Measurements from ENCODE around the gene BAIAP2L2.
"Not testable (repeated sequence)": the region's sequence is repeated elsewhere in the genome, so short reads cannot be mapped to it uniquely, and the experiment has no call there.

BAIAP2L2 gene, protein sequence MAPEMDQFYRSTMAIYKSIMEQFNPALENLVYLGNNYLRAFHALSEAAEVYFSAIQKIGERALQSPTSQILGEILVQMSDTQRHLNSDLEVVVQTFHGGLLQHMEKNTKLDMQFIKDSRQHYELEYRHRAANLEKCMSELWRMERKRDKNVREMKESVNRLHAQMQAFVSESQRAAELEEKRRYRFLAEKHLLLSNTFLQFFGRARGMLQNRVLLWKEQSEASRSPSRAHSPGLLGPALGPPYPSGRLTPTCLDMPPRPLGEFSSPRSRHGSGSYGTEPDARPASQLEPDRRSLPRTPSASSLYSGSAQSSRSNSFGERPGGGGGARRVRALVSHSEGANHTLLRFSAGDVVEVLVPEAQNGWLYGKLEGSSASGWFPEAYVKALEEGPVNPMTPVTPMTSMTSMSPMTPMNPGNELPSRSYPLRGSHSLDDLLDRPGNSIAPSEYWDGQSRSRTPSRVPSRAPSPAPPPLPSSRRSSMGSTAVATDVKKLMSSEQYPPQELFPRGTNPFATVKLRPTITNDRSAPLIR

DNA sequence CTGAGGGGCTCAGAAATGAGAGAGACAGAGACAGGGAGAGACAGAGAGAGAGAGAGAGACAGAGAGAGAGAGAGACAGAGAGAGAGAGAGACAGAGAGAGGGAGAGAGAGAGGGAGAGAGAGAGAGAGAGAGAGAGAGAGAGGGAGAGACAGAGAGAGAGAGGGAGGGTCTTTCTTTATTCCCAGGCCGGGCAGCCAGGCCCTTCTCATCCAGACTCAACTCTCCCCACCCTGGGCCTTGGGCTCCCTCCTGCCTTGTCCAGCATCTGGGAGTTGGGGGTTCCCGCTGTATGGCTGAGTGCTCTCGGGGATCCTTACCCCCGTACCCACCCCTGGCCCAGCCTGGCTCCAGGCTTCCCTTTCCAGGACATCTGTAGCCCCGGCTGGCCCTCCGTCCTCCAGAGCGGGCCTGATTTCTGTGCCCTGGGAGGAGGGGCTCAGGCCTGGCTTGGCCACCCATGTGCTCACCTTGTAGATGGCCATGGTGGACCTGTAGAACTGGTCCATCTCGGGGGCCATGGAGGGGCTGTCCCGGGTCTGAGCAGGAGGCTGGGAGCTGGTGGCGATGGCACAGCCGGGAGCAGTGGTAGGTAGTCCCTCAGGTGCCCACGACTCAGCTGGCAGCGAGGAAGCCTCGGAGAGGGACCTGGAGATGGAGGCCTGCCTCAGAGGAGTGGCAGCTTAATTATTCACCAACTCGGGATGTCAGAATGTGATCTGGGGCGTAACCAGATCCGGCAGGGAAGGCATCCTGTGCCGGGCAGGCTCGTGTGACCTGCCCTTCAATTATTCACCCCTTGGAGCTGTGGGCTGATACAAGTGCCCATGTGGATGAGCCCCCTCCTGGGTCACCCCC is at the start of gene BAIAP2L2:
TSS of gene BAIAP2L2 (minus strand) at position 677 of the 855 bp plus-strand sequence. CDS start at position 518, 159 bp downstream.
- Histone ChIP-seq H3K4me3 (no peak within 1 kb of the TSS), H3K36me3 (replicated peaks) (no peaks in the 10 kb centered on the region; the same call in 1 of the 2 replicates), H3K9me3 (no peaks in the 10 kb centered on the region), H3K27me3 (ENCODE audit: low read depth) (no peaks in the 10 kb centered on the region), H3K4me1 (no peaks in the 10 kb centered on the region)
- in situ Hi-C loops (cut with MboI; ENCODE audit: low sequenced_read_pairs), result no loop called here
- DNase-seq (ENCODE audit: low spot score in 2 of 2), result no peak

DNA sequence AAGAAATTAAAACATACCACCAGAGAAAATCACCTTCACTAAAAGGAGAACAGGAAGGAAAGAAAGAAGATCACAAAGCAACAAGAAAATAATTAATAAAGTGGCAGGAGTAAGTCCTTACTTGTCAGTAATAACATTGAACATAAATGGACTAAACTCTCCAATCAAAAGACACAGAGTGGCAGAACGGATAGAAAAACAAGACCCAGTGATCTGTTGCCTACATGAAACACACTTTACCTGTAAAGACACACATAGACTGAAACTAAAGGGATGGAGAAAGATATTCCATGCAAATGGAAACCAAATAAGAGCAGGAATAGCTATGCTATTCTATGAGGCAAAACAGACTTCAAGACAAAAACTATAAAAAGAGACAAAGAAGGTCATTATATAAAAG is 45.2 kb upstream of the BAIAP2L2 start:
- H3K4me3 ChIP-seq, result no peak overlapping the region
- no peaks in the 10 kb centered on the region for H3K4me1 ChIP-seq
- H3K9me3 ChIP-seq, result no peaks in the 10 kb centered on the region
- no peak for DNase-seq (ENCODE audit: low spot score in 2 of 2)
- no peaks in the 10 kb centered on the region for H3K27me3 ChIP-seq (ENCODE audit: low read depth)
- H3K36me3 ChIP-seq (replicated peaks), result 0 out of 2 replicates have a peak, but pooled peaks cover 2% of the 10 kb centered on the region
- in situ Hi-C loops (cut with MboI; ENCODE audit: low sequenced_read_pairs), result no loop called here

DNA sequence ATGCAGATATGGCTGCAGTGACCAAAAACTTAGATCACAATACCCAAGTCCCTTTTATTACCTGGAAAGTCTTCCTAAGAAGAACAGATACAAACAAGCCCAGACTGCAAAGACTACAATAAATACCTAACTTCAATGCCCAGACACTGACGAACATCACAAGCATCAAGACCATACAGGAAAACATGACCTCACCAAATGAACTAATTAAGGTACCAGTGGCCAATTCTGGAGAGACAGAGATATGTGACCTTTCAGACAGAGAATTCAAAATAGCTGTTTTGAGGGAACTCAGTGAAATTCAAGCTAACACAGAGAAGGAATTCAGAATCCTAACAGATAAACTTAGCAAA is 44.1 kb upstream of the BAIAP2L2 start:
- H3K9me3 ChIP-seq; in situ Hi-C loops (cut with MboI; ENCODE audit: low sequenced_read_pairs); DNase-seq (ENCODE audit: low spot score in 2 of 2): not testable (repeated sequence)

DNA sequence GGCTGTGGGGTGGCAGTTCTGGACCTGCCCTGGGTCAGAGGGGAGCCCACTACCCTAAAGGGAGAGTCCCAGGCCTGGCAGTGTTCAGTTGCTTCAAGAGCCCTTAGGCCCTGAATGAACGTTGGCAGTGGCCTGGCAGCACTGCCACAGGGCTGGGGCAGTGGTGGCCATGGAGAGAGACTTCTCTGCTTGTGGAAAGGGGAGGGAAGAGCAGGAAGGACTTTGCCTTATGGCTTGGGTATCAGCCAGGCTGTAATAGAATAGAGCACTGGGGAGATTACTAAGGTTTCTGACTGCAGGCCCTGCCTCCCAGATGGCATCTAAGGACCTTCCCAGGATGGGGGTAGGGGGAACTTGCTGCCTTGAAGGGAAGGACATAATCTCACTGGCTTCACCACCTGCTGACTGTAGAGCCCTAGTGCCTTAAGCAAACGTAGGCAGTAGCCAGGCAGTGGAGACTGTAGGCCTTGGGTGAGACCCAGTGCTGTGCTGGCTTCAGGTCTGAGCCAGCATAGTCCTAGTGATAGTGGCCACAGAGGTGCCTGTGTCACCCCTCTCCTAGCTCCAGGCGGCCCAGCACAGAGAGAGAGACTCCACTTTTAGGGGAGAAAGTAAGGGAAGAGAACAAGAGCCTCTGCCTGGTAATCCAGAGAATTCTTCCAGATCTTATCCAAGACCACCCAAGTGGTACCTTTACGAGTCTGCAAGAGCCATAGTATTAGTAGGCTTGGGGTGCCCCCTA is 43.5 kb upstream of the BAIAP2L2 start:
- H3K9me3 ChIP-seq, result no peaks in the 10 kb centered on the region

More for the DNA sequence above, 44.1 kb upstream of the BAIAP2L2 start:
- H3K36me3 ChIP-seq (replicated peaks); H3K4me1 ChIP-seq; H3K27me3 ChIP-seq (ENCODE audit: low read depth); H3K4me3 ChIP-seq: not testable (repeated sequence)

DNA sequence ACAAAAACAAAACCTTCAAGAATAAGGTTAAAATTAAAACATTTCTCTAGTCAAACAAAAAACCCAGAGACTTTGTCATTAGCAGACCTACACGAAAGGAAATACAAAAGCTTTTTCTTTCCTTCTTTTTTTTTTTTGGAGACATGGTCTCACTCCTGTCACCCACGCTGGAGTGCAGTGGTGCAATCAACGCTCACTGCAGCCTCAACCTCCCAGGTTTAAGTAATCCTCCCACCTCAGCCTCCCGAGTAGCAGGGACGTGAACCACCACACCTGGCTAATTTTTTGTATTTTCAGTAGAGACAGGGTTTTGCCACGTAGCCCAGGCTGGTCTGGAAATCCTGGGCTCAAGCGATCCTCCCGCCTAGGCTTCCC is 40.6 kb upstream of the BAIAP2L2 start:
- H3K9me3 ChIP-seq, result no peaks in the 10 kb centered on the region
- in situ Hi-C loops (cut with MboI; ENCODE audit: low sequenced_read_pairs), result no loop called here

More for the DNA sequence above, 43.5 kb upstream of the BAIAP2L2 start:
- Histone ChIP-seq H3K4me3 (no peak overlapping the region), H3K4me1 (no peaks in the 10 kb centered on the region), H3K27me3 (ENCODE audit: low read depth) (no peaks in the 10 kb centered on the region), H3K36me3 (replicated peaks) (0 out of 2 replicates have a peak, but pooled peaks cover 2% of the 10 kb centered on the region)
- no peak for DNase-seq (ENCODE audit: low spot score in 2 of 2)
- in situ Hi-C loops (cut with MboI; ENCODE audit: low sequenced_read_pairs), result no loop called here

DNA sequence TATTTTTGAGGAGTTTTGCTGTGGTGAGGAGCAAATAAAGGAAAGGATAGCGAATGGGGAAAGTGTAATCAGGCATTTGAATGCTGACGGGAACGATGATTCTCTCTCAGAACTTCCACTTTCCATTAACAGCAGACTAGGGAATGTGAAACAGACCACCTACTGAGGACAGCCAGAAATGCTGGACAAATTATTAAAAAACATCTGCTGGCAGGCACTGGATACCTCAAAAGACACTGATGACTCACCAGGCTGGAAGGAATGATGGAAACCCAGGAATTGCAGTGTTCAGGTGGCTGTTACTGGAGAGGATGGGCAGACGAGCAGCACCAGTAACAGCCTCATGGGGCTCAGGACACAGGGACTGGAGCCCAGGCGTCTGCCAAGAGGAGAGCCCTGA is 37.8 kb upstream of the BAIAP2L2 start:
- peaks cover 6% of the 10 kb centered on the region; the same call in 1 of the 2 replicates for H3K4me1 ChIP-seq
- no peaks in the 10 kb centered on the region for H3K27me3 ChIP-seq (ENCODE audit: low read depth)
- H3K9me3 ChIP-seq, result no peaks in the 10 kb centered on the region
- H3K36me3 ChIP-seq (replicated peaks), result 0 out of 2 replicates have a peak, but pooled peaks cover 2% of the 10 kb centered on the region
- DNase-seq (ENCODE audit: low spot score in 2 of 2), result no peak
- H3K4me3 ChIP-seq, result no peak overlapping the region
- in situ Hi-C loops (cut with MboI; ENCODE audit: low sequenced_read_pairs), result no loop called here

More for the DNA sequence above, 40.6 kb upstream of the BAIAP2L2 start:
- no peak overlapping the region for H3K4me3 ChIP-seq
- H3K27me3 ChIP-seq (ENCODE audit: low read depth), result no peaks in the 10 kb centered on the region
- H3K36me3 ChIP-seq (replicated peaks), result 0 out of 2 replicates have a peak, but pooled peaks cover 2% of the 10 kb centered on the region
- H3K4me1 ChIP-seq, result peaks cover 2% of the 10 kb centered on the region; the same call in 1 of the 2 replicates
- no peak for DNase-seq (ENCODE audit: low spot score in 2 of 2)

DNA sequence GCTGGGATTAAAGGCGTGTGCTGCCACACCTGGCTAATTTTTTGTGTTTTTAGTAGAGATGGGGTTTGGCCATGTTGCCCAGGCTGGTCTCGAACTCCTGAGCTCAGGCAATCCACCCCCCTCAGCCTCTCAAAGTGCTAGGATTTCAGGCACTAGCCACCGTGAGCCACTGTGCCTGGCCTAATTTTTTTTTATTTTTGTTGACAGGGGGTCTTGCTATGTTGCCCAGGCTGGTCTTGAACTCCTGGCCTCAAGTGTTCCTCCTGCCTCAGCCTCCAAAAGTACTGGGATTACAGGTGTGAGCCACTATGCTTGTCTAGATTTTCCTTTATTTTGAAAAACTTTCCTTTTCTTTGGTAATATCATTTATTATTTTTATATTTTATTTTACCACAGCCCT is 35.7 kb upstream of the BAIAP2L2 start:
- H3K4me3 ChIP-seq; H3K9me3 ChIP-seq; in situ Hi-C loops (cut with MboI; ENCODE audit: low sequenced_read_pairs); DNase-seq (ENCODE audit: low spot score in 2 of 2); H3K27me3 ChIP-seq (ENCODE audit: low read depth); H3K36me3 ChIP-seq (replicated peaks); H3K4me1 ChIP-seq: not testable (repeated sequence)

DNA sequence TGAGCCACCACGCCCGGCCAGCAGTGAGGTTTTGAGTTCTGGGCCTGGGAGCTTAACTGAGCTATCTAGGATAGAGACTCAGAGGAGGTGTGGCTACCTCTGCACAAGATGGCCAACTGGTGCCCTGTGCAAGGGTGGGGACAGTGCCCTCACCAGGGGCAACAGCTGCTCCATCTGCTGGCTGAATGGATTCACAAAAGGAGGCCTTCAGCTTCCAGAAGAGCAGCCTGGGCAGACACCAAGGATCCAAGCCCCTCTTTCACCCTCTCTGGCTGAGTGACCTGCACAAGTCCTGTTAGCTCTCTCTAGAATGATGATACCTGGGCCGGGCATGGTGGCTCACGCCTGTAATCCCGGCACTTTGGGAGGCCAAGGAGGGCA is 33.5 kb upstream of the BAIAP2L2 start:
- H3K36me3 ChIP-seq (replicated peaks), result no peaks in the 10 kb centered on the region; the same call in 1 of the 2 replicates
- H3K27me3 ChIP-seq (ENCODE audit: low read depth), result no peaks in the 10 kb centered on the region
- H3K9me3 ChIP-seq, result no peaks in the 10 kb centered on the region
- in situ Hi-C loops (cut with MboI; ENCODE audit: low sequenced_read_pairs), result no loop called here
- no peak overlapping the region for H3K4me3 ChIP-seq
- no peak for DNase-seq (ENCODE audit: low spot score in 2 of 2)
- H3K4me1 ChIP-seq, result peaks cover 6% of the 10 kb centered on the region; the same call in 1 of the 2 replicates

DNA sequence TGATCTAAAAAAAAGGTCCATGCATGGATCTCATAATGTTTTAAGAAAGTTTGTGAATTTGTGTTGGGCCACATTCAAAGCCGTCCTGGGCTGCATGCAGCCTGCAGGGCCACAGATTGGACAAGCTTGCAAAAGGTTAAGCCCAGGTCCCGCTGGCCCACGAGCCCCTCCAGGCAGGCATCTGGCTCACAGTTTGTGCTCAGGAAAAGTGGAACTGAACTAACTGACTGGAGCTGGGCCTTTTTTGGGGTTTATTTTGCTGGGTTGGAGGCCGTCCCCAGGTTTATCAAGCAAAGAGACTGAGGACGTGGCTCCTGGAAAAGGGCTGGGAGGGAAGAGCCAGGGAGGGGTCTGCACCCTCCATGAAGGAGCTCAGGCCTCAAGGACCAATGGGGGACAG is 32.1 kb upstream of the BAIAP2L2 start:
- DNase-seq (ENCODE audit: low spot score in 2 of 2), result no peak
- Histone ChIP-seq H3K4me1 (peaks cover 6% of the 10 kb centered on the region; the same call in 1 of the 2 replicates), H3K36me3 (replicated peaks) (no peaks in the 10 kb centered on the region; the same call in 1 of the 2 replicates), H3K9me3 (no peaks in the 10 kb centered on the region), H3K27me3 (ENCODE audit: low read depth) (no peaks in the 10 kb centered on the region), H3K4me3 (no peak overlapping the region)
- in situ Hi-C loops (cut with MboI; ENCODE audit: low sequenced_read_pairs), result no loop called here

DNA sequence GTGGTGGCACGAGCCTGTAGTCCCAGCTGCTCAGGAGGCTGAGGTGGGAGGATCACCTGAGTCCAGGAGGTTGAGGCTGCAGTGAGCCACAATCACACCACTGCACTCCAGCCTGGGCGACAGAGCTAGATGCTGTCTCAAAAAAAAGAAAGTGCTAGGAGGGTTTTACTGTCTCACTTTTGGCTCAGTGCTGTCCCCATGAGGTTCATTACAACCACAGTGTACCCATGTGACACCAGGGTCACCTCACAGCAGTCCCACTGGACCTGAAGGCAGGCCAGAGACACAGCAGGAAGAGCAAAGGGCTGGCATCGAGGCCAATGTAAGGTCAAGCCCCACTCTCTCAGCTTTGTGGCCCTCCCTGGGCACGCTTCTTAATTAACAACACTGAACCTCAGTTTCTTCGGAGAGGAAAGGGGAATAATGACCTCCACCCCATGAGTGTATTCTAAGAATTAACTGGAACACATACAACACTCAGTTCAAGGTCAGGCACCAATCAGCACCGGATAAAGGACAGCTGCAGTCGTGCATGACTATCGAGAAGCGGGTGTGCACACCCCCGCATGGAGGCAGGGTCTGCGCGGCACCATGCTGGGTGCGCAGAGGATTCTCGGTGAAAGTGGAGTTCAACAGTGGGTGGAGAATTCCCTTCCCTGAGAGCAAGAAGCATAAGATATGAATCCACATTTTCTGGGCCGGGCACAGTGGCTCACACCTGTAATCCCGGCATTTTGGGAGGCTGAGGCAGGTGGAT is 30.9 kb upstream of the BAIAP2L2 start:
- in situ Hi-C loops (cut with MboI; ENCODE audit: low sequenced_read_pairs), result no loop called here
- no peaks in the 10 kb centered on the region; the same call in 1 of the 2 replicates for H3K36me3 ChIP-seq (replicated peaks)

DNA sequence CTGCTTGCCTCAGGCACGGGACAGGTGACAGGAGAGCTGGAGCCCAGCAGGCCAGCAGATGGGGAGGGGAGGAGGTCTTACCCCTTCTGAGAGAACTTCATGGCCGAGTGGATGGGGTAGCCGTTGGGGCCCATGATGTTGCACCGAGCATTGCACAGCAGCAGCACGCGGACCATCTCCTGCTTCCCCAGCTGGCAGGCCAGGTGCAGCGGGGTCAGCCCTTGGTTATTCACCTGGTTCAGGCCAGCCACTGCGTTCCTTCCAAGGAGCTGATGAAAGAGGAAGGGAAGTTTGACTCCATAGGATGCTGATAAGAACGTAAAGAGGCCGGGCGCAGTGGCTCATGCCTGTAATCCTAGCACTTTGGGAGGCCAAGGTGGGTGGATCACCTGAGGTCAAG is 29.4 kb upstream of the BAIAP2L2 start:
- no peak for DNase-seq (ENCODE audit: low spot score in 2 of 2)
- Histone ChIP-seq H3K4me3 (no peak overlapping the region), H3K9me3 (no peaks in the 10 kb centered on the region), H3K27me3 (ENCODE audit: low read depth) (no peaks in the 10 kb centered on the region), H3K36me3 (replicated peaks) (peaks cover 9% of the 10 kb centered on the region), H3K4me1 (no peaks in the 10 kb centered on the region)
- in situ Hi-C loops (cut with MboI; ENCODE audit: low sequenced_read_pairs), result no loop called here

More for the DNA sequence above, 30.9 kb upstream of the BAIAP2L2 start:
- Histone ChIP-seq H3K27me3 (ENCODE audit: low read depth) (no peaks in the 10 kb centered on the region), H3K4me1 (peaks cover 6% of the 10 kb centered on the region; the same call in 1 of the 2 replicates), H3K4me3 (no peak overlapping the region), H3K9me3 (no peaks in the 10 kb centered on the region)
- DNase-seq (ENCODE audit: low spot score in 2 of 2), result no peak

DNA sequence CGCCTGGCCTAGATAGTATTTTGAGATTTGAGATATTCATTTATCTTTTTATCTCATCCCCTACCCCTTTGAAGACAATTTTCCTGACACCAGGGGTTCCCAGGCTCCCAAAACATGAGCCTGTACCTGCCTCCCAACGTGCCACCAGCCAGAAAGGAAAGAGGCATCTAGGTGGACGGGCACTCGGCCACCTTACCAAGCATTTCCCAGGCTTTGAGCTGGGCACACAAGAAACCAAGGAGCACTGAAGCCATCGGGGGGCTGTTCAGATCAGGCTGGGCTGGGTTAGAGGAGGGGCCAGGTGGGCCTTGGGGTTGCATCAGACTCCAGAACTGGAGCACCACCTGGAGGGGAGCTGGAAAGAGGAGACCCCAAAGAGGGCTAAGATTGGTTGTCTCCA is 28.5 kb upstream of the BAIAP2L2 start:
- in situ Hi-C loops (cut with MboI; ENCODE audit: low sequenced_read_pairs), result no loop called here
- DNase-seq (ENCODE audit: low spot score in 2 of 2), result no peak
- Histone ChIP-seq H3K9me3 (no peaks in the 10 kb centered on the region), H3K4me3 (no peak overlapping the region), H3K36me3 (replicated peaks) (peaks cover 9% of the 10 kb centered on the region), H3K4me1 (no peaks in the 10 kb centered on the region), H3K27me3 (ENCODE audit: low read depth) (no peaks in the 10 kb centered on the region)

All from HAP-1 (cell line).